HG03196 (cell line): Measurements from ENCODE around the gene CELA2B.
"Not testable (repeated sequence)": the region's sequence is repeated elsewhere in the genome, so short reads cannot be mapped to it uniquely, and the experiment has no call there.

Source experiments
- ATAC-seq: cut with Tn5 transposase; IDR thresholded peaks from one replicate; pipeline ENCODE4 v1.9.1; 2021; ENCODE audit not compliant: unreplicated experiment

Gene CELA2B

DNA sequence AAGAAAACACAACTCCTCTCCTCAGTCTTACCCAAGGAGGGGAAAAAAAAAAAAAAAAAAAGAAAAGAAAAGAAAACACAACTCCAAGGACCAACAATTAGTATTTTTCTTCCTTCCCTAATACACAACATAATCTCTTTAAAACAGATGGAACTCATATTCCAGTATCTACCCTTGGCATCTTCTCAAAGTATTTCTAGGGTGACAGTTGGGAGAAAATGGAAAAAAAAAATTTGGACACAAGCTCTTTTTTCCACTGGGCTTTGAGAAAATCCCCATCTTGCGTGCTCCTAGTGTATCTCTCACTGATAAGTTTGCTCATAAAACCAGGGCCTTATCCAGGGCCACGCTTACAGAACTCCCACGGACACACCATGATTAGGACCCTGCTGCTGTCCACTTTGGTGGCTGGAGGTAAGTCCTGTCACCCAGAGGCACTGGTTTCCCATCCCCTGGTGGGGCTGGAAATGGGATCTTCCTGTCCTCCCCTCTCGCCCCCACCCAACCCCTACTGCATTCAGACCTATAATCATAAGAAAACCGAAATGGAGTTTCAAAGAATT, at the start of gene CELA2B:
Gene CELA2B (plus strand): TSS at position 353 of the 563 bp plus-strand sequence. CDS start 22 bp downstream, at position 375.
- no peak for ATAC-seq

DNA sequence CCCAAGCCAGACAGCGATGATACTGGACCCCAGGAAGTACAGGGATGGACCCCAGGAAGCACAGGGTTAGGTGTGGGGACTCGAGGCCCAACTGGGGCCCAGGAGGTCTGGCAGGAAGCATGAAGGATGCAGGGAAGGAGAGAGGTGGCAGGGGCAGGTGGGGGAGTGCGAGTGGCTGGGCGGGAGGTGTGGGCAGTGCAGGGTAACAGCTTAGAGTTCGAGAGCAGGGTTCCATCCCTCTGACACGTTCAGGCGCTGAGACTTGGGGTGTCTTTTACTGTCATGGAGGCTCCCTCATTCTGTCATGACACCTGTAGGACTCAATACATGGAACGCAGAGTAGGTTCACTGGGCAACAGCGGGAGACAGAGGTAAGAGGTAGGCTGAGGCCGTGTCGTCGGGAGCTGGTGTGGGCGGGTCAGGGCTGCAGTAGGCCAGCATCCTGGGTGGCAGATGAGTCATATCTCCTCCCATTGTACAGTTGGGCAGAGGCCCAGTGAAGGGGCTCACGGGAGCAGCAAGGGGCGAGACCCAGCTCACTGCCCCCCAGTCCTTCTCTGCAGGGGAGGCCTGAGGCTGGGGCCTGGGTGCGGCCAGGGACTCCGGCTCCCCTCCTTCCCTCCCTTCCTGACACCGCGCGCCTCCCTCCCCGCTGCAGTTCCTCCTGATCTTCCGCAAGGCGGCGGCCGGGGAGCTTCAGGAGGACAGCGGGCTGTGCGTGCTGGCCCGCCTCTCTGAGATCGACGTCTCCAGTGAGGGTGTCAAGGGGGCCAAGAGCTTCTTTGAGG, 49.2 kb upstream of the CELA2B start:
- ATAC-seq = no peak

DNA sequence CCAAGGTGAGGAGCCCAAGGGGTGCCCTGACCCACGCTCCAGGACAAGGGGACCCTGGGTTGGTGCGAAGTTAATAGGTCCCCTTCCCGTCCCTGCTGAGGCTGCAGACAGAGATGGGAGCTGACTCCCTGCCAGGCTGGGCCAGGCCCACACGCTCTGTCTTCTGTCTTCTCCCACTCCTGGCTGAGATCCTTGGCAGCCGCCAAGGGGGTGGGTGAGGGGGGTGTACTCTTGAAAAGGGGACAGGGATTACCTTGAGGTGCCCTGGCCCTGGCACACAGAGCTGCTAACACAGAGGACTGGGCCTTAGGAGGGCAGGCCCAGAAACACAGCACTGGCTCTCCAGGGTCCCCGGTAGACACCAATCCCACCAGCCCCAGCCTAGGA, 48.6 kb upstream of the CELA2B start:
- no peak for ATAC-seq

DNA sequence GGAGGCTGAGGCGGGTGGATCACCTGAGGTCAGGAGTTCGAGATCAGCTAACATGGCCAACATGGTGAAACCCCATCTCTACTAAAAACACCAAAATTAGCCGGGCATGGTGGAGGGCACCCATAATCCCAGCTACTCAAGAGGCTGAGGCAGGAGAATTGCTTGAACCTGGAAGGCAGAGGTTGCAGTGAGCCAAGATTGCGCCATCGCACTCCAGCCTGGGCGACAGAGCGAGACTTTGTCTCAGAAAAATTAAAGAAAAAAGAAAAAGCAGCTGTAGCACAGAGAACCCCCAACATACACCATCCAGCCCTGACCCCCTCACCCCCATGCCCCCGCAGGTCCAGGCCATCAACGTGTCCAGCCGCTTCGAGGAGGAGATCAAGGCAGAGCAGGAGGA, 47.7 kb upstream of the CELA2B start:
- ATAC-seq = not testable (repeated sequence)

DNA sequence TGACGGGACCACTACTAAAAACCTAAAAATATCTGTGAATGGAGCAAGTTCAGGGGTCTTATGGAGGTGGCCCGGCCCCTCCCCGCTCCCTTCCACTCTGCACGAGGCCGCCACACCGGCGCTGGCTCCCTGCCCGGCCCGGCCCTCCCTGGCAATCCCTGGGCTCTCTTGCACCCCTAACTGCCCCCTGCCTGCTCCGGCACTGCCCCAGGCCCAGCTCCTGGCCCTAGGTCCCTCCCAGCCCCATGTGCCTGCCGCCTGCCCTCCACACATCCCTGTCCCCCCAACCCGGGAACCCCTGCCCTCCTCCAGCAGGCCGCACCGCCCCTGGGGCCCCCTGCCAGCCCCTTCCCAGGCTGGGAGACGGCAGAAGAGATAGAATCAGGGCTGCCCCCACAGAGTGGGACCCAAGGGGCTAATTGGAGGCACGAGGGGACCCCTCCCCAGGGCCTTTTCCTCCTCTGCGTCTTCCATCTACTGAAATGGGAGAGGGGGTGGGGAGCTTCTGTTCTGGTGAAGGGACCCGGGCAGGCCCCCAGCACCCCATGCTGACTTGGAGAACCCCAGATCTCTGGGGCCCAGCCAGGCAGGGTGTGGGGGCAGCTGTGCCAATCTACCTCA, 47.0 kb upstream of the CELA2B start:
- no peak for ATAC-seq

DNA sequence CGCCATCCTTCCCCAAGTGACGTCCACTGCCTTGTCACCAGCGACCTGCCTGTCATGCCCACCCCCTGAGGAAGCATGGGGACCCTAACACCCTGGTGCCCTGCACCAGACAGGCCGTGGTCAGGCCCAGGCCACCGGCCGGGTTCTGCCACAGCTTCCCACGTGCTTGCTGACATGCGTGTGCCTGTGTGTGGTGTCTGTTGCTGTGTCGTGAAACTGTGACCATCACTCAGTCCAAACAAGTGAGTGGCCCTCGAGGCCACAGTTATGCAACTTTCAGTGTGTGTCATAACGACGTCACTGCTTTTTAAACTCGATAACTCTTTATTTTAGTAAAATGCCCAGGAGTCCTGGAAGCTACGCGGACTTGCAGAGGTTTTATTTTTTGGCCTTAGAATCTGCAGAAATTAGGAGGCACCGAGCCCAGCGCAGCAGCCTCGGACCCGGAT, 46.2 kb upstream of the CELA2B start:
- ATAC-seq = no peak

DNA sequence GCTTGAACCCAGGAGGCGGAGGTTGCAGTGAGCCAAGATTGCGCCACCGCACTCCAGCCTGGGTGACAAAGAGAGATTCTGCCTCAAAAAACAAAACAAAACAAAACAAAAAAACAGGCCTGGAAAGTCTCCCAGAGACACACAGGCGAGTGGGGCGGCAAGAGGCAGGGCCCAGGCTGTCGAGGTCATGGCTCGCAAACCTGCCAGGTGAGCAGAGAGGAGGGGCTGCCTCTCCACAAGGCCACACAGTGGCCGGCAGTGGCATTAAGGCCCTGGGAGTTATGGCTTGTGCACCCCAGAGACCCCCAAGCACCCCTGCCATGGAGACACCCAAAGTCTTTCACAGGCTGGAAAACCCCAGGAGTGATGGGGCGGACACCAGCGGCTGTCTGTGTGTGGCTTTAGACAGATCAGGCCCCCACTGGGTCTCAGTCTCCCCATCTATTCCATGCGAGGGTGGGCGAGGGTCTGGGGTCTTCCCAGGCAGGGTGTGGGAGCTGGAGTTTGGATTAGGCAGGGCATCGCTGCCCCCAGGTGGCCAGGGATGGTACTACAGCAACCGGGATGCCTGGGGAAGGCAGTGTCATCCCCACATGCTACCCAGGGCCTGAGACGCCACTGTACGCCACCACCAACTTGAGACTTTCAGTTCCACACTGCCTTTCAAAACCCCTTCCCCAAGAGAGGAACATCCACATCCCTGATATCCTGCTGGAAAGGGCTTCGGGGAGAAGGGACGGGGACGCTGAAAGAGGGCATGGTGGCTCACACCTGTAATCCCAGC, 44.9 kb upstream of the CELA2B start:
- ATAC-seq = no peak

DNA sequence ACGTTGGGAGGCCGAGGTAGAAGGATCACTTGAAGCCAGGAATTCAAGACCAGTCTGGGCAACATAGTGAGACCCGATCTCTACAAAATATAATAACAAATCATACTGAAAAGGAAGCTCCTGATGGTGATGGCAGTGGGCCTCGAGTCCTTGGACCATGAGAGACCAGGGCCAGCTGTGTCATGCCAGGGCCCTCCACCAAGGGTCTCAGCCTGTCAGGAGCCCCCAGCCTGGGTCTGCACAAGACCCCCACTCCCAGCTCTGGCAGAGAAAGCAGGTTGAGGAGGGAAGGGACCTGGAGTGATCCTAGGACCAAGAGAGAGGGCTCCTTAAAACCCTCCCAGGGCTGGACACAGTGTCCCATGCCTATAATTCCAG, 44.3 kb upstream of the CELA2B start:
- ATAC-seq = no peak

DNA sequence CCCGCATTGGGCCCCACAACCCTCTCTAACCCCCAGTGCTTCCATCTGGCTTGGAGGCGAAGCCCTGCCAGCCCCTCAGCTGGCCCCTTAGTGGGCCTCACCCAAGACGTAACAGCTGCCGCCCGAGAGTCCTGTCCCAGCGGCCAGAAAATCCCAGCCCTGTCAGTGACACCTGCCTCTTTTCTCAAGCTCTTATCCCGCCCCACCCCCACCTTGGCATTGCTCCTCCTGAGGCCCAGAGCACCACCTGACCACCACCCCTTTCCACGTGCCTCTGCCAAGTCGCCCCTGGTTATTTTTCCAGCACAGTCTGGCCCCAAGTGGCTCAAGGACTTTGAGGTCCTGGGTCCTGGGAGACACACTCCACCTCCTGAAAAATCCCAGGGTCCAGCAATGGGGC, 43.6 kb upstream of the CELA2B start:
- ATAC-seq = no peak

DNA sequence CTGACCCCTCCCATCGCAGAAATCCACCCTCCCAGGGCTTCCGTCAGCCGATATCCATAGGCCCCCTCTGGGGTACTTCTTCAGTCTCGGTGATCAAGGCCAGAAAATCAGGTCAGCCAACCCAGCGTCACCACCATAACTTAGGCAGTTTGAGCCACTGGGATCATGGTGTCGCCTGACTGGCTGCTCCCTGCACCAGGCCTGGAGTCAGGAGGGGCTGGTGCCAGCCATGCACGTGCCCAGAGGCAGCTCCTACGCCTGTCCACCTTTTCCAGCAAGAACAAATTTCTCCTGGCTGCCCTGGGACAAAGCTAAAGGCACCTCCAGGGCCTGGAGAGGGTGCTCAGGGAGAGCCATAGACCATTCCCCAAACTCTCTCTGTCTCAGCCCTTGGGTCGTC, 42.4 kb upstream of the CELA2B start:
- ATAC-seq = no peak

DNA sequence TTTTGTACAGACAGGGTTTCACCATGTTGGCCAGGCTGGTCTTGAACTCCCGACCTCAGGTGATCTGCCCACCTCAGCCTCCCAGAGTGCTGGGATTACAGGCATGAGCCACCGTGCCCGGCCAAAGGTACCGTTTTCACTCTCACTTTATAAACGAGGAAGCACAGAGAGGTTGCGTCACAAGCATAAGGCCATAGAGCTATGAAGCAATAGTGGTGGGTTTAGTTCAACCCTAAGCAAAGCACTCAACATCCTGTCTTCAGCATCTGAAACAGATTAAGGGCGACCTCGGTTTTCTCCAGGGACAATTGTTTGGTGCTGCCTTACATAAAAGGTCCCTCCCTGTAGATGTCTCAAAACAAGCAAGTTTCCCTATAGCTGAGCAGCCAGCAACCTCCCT, 41.2 kb upstream of the CELA2B start:
- ATAC-seq = not testable (repeated sequence)

DNA sequence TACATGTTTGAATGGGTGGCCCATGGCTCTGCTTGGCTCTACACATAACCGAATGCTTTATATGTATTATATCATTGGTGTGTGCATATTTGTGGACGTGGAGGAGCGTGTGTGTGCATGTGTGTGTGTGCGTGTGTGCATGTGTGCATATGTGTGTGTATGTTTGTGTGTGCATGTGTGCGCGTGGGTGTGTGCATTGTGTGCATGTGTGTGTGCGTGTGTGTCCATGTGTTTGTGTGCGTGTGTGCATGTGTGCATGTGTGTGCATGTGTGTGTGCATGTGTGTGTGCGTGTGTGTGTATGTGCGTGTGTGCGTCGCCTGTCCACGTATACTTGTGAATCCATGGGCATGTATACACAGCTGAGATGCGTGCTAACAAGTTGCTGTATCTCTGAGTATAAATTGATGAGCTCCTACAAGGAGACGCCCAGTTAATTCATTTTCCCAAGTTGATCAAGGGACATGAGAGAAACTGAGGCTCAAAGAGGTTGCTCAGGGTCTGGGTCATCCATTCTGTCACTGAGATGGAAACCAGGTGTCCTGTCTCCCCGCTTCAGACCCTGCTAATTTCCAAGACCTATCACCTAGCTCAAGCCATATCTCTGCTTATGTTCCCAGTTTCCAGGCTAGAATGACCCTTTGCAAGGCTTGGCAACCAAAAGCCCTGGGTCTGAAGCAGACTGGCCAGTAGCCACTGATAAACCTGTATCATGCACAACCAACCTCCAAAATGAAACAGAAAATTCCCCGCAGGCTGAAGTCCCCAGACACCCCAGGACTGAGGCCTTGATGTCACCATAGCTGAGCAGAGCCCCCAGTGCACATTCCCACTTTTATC, 40.4 kb upstream of the CELA2B start:
- ATAC-seq = no peak

DNA sequence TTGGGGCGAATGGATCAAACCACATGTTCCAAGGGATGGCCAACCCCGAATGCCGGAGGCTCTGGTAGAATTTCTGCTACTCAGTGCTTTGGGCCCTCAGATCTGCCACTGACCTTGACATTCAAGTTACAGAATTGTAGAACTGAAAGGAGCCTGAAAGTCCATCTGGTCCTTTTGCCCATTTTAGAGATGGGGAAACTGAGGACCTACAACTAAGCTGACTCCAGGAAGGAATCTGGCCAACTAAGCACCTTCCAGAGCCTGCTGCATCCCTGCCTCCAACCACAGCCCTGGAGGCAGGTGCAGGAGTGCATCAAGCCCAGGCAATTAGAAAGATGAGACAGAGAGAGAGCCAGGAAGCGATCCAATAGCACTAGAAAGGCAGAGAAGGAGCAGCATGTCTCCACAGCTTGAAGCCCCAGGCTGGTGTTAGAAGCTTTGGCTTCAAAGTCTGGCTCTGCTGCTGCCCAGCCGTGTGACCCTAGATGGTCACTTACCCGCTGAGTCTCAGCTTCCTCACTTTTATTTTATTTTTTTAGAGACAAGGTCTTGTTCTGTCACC, 38.9 kb upstream of the CELA2B start:
- no peak for ATAC-seq

DNA sequence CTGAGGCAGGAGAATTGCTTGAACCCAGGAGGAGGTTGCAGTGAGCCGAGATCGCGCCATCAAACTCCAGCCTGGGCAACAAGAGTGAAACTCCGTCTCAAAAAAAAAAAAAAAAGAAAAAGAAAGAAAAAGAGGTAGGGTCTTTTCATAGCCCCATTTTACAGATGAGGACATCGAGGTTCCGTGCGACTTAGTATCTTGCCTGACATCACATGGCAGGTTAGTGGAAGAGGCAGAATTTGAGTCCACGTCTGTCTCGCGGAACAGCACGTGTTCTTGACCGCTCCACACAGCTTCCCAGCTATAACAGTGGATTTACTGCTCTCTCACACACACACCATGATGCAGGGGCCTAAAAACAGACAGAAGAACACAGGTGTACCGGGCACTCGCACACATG, 36.6 kb upstream of the CELA2B start:
- ATAC-seq = no peak

DNA sequence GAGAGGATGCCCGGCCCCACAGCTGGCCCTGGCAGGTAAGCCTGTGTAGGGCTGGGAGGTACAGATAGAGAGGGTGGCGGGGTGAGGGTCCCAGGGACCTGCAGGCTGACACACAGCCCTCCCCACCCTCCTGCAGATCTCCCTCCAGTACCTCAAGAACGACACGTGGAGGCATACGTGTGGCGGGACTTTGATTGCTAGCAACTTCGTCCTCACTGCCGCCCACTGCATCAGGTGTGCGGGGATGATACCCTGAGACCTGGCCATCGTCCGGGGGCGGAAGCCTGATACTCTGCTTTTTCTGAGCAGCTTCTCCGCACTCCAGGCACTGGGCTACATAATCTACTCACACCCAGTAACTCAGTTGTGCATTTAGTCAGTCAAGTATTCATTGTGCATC, 35.5 kb upstream of the CELA2B start:
- ATAC-seq = no peak

DNA sequence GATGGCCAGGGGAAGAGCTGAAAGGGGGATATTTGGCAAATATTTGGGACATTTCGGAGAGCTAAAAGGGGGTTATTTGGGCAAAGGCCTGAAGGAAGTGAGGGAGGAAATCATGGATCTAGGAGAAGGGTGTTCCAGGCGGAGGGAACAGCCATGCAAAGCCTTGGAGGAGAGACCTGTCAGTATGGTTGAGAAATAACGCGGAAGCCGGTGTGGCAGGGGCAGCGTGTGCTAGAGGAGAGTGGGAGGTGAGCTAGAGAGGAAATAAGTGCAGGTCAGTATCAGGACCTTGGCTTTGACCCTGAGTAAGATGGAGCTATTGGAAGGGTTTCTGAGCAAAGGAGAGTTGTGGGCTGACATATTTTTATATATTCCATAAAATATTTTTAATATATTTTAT, 34.7 kb upstream of the CELA2B start:
- ATAC-seq = no peak

DNA sequence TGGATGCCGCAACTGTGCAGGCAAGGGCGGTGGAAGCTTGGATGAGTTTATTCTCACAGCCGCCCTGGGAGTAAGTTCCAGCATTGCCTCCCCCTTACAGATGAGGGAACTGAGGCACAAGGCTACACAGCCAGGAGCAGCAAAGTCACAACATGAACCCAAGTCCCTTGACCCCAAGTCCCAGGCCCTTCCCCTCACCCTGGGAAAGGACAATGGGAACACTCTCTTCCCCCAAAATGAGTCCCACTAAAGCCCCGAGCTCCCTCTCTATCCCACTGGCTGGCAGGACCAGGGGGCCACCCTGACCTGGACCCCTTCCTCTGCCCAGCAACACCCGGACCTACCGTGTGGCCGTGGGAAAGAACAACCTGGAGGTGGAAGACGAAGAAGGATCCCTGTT, 33.8 kb upstream of the CELA2B start:
- ATAC-seq = no peak

DNA sequence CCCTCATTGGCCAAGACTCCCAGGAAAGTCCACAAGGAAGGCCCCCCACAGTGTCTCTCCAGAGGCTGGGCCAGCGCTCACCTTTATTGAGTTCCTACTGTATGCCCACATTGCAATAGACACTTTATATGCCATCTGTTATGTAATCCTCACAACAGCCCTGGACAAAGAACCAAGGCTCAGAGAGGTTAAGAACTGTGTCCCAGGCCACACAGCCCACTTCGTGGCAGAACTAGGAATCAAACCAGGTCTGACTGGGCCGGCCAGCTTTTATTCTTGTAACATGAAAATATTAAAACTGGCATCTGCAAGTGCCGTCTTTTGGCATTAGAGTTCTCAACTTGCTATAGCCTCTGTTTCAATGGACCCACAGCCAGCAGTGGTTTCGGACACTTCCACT, 33.1 kb upstream of the CELA2B start:
- ATAC-seq = no peak

DNA sequence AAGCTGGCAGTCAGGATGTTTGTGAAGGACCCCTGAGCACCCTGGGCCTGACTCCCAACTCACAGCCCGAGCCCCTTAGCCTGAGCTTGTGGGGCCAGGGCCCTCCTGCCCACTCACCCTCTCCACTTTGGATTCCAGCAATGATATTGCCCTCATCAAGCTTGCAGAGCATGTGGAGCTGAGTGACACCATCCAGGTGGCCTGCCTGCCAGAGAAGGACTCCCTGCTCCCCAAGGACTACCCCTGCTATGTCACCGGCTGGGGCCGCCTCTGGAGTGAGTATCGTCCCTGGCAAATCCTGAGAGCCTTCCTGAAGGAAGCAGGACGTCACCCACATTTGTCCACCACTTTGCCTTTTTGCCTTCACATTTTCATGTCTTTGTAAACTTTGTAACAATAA, 32.6 kb upstream of the CELA2B start:
- no peak for ATAC-seq
